Activated CD4-positive, alpha-beta memory T cell treated with anti-CD3 and anti-CD28 coated beads for 36 hours (primary cell): ENCODE data around the gene DNAJC6. TPM values are rescaled to one million over a fixed set of nuclear protein-coding genes. Genes with fewer than 3 reads are reported as not detected.
"Not testable (repeated sequence)": the region's sequence is repeated elsewhere in the genome, so short reads cannot be mapped to it uniquely, and the experiment has no call there.

ENCODE experiments used
- CTCF ChIA-PET: fragments of 350-600 bp; sonication (Branson Sonifier 250); formaldehyde crosslinking; loops from one replicate; lab custom pipeline; 2021; ENCODE audit warnings: antibody characterized with exemption, inconsistent platforms; lab: Charles Lee
- POLR2A ChIA-PET: fragments of 350-600 bp; sonication (Branson Sonifier 250); formaldehyde crosslinking; loops from one replicate; lab custom pipeline; 2021; ENCODE audit warnings: antibody characterized with exemption; lab: Charles Lee
- DNase-seq: peaks from one replicate; pipeline ENCODE4 v3.0.0-alpha.2; 2020
- H3K27ac Mint-ChIP-seq: one replicate; pipeline ENCODE4 v1.8.0; 2021; ENCODE audit warnings: mixed read lengths
- H3K27me3 Mint-ChIP-seq: one replicate; pipeline ENCODE4 v1.8.0; 2021; ENCODE audit warnings: mixed read lengths
- H3K36me3 Mint-ChIP-seq: one replicate; pipeline ENCODE4 v1.8.0; 2021; ENCODE audit warnings: mixed read lengths
- H3K4me1 Mint-ChIP-seq: one replicate; pipeline ENCODE4 v1.8.0; 2021; ENCODE audit warnings: low read depth, mixed read lengths
- H3K4me3 Mint-ChIP-seq: one replicate; pipeline ENCODE4 v1.8.0; 2021; ENCODE audit warnings: mild to moderate bottlenecking, mixed read lengths
- H3K9me3 Mint-ChIP-seq: one replicate; pipeline ENCODE4 v1.8.0; 2021; ENCODE audit warnings: mixed read lengths
- intact Hi-C: fragments of 100-400 bp; cut with micrococcal nuclease; formaldehyde crosslinking; loops from one replicate; pipeline ENCODE4 v1.15.1; 2023
- total RNA-seq, 2 experiments: library from RNA; stranded (reverse); gene quantifications; one replicate each; pipeline ENCODE4 v1.2.3, GENCODE V29; 2021

The DNAJC6 gene
- total RNA-seq, 2 experiments from 2014 or later: 3.2 to 3.9 TPM

GRCh38 chr1:65276197-65276939 is 33.0 kb upstream of the DNAJC6 start:
- H3K4me3 Mint-ChIP-seq: no peak overlapping the region
- intact Hi-C loops: no loop called here
- H3K9me3 Mint-ChIP-seq: no peaks in the 10 kb centered on the region
- H3K27me3 Mint-ChIP-seq: peaks cover 9% of the 10 kb centered on the region
- no peak for DNase-seq
- CTCF ChIA-PET: no interaction called here
- H3K36me3 Mint-ChIP-seq: no peaks in the 10 kb centered on the region
- POLR2A ChIA-PET: no interaction called here
- no peaks in the 10 kb centered on the region for H3K4me1 Mint-ChIP-seq
- no peak overlapping the region for H3K27ac Mint-ChIP-seq

- no peak for DNase-seq
- Mint-ChIP-seq H3K27me3 (peaks cover 9% of the 10 kb centered on the region), H3K36me3 (no peaks in the 10 kb centered on the region), H3K9me3 (no peaks in the 10 kb centered on the region), H3K4me3 (no peak overlapping the region), H3K27ac (no peak overlapping the region), H3K4me1 (no peaks in the 10 kb centered on the region)
- POLR2A ChIA-PET: no interaction called here
- intact Hi-C loops: no loop called here
- CTCF ChIA-PET: no interaction called here
Measured at GRCh38 chr1:65277605-65278347, 31.6 kb upstream of the DNAJC6 start.

- H3K27me3 Mint-ChIP-seq: peaks cover 9% of the 10 kb centered on the region
- POLR2A ChIA-PET: no interaction called here
- no peak overlapping the region for H3K27ac Mint-ChIP-seq
- H3K9me3 Mint-ChIP-seq: no peaks in the 10 kb centered on the region
- CTCF ChIA-PET: no interaction called here
- DNase-seq: no peak
- H3K36me3 Mint-ChIP-seq: no peaks in the 10 kb centered on the region
- intact Hi-C loops: no loop called here
- H3K4me3 Mint-ChIP-seq: no peak overlapping the region
- no peaks in the 10 kb centered on the region for H3K4me1 Mint-ChIP-seq
Measured at GRCh38 chr1:65278376-65279069, 30.8 kb upstream of the DNAJC6 start.

- Mint-ChIP-seq H3K27ac (no peak overlapping the region), H3K36me3 (no peaks in the 10 kb centered on the region), H3K27me3 (peaks cover 9% of the 10 kb centered on the region), H3K4me1 (no peaks in the 10 kb centered on the region), H3K9me3 (no peaks in the 10 kb centered on the region), H3K4me3 (no peak overlapping the region)
- POLR2A ChIA-PET: no interaction called here
- DNase-seq: no peak
- CTCF ChIA-PET: no interaction called here
- intact Hi-C loops: no loop called here
Measured at GRCh38 chr1:65279070-65279779, 30.1 kb upstream of the DNAJC6 start.

- POLR2A ChIA-PET: no interaction called here
- CTCF ChIA-PET: interaction anchor here (0.7 kb wide), 1 partner anchor 405 kb away, joined by 3 read pairs; no protein-coding TSS in a partner anchor
- Mint-ChIP-seq H3K27me3 (peaks cover 7% of the 10 kb centered on the region), H3K4me3 (no peak overlapping the region), H3K36me3 (no peaks in the 10 kb centered on the region), H3K4me1 (no peaks in the 10 kb centered on the region), H3K27ac (no peak overlapping the region), H3K9me3 (no peaks in the 10 kb centered on the region)
- DNase-seq: no peak
- intact Hi-C loops: no loop called here
Measured at GRCh38 chr1:65281846-65282245, 27.5 kb upstream of the DNAJC6 start.

- H3K4me3 Mint-ChIP-seq: no peak overlapping the region
- H3K27me3 Mint-ChIP-seq: no peaks in the 10 kb centered on the region
- H3K4me1 Mint-ChIP-seq: no peaks in the 10 kb centered on the region
- CTCF ChIA-PET: no interaction called here
- no peaks in the 10 kb centered on the region for H3K36me3 Mint-ChIP-seq
- H3K27ac Mint-ChIP-seq: no peak overlapping the region
- no peaks in the 10 kb centered on the region for H3K9me3 Mint-ChIP-seq
- intact Hi-C loops: no loop called here
- POLR2A ChIA-PET: no interaction called here
- no peak for DNase-seq
Measured at GRCh38 chr1:65284229-65284628, 25.1 kb upstream of the DNAJC6 start.

GRCh38 chr1:65289449-65289848 is 19.9 kb upstream of the DNAJC6 start:
- ChIA-PET POLR2A (no interaction called here), CTCF (no interaction called here)
- no peak for DNase-seq
- no peaks in the 10 kb centered on the region for H3K27me3 Mint-ChIP-seq
- intact Hi-C loops: no loop called here
- no peaks in the 10 kb centered on the region for H3K36me3 Mint-ChIP-seq
- H3K4me3 Mint-ChIP-seq: no peak overlapping the region
- H3K9me3 Mint-ChIP-seq: no peaks in the 10 kb centered on the region
- no peaks in the 10 kb centered on the region for H3K4me1 Mint-ChIP-seq
- H3K27ac Mint-ChIP-seq: no peak overlapping the region

- H3K9me3 Mint-ChIP-seq, H3K27me3 Mint-ChIP-seq, H3K27ac Mint-ChIP-seq, H3K4me3 Mint-ChIP-seq, POLR2A ChIA-PET, H3K4me1 Mint-ChIP-seq, DNase-seq, intact Hi-C loops, H3K36me3 Mint-ChIP-seq: not testable (repeated sequence)
- CTCF ChIA-PET: interaction anchor here (1.2 kb wide), 1 partner anchor 55 kb away, joined by 3 read pairs; no protein-coding TSS in a partner anchor
Measured at GRCh38 chr1:65291818-65292217, 17.5 kb upstream of the DNAJC6 start.

GRCh38 chr1:65292861-65293593 is 16.3 kb upstream of the DNAJC6 start:
- intact Hi-C loops: no loop called here
- no peaks in the 10 kb centered on the region for H3K36me3 Mint-ChIP-seq
- H3K4me1 Mint-ChIP-seq: no peaks in the 10 kb centered on the region
- CTCF ChIA-PET: no interaction called here
- no peak overlapping the region for H3K27ac Mint-ChIP-seq
- no peaks in the 10 kb centered on the region for H3K9me3 Mint-ChIP-seq
- DNase-seq: no peak
- POLR2A ChIA-PET: no interaction called here
- H3K27me3 Mint-ChIP-seq: no peaks in the 10 kb centered on the region
- H3K4me3 Mint-ChIP-seq: no peak overlapping the region

GRCh38 chr1:65297706-65298105 is 11.6 kb upstream of the DNAJC6 start:
- ChIA-PET CTCF (interaction anchor here (0.9 kb wide), 1 partner anchor 9 kb away, joined by 3 read pairs; no protein-coding TSS in a partner anchor), POLR2A (no interaction called here)
- H3K9me3 Mint-ChIP-seq: no peaks in the 10 kb centered on the region

GRCh38 chr1:65299328-65299727 is 10.0 kb upstream of the DNAJC6 start:
- no peaks in the 10 kb centered on the region for H3K9me3 Mint-ChIP-seq
- H3K4me3 Mint-ChIP-seq: no peak overlapping the region
- H3K4me1 Mint-ChIP-seq: no peaks in the 10 kb centered on the region
- no peaks in the 10 kb centered on the region for H3K27me3 Mint-ChIP-seq
- no peak overlapping the region for H3K27ac Mint-ChIP-seq
- no peak for DNase-seq
- H3K36me3 Mint-ChIP-seq: no peaks in the 10 kb centered on the region
- POLR2A ChIA-PET: no interaction called here
- intact Hi-C loops: no loop called here
- CTCF ChIA-PET: no interaction called here

More at GRCh38 chr1:65297706-65298105, 11.6 kb upstream of the DNAJC6 start:
- DNase-seq: no peak
- H3K27me3 Mint-ChIP-seq: no peaks in the 10 kb centered on the region
- H3K4me1 Mint-ChIP-seq: no peaks in the 10 kb centered on the region
- intact Hi-C loops: no loop called here
- H3K4me3 Mint-ChIP-seq: no peak overlapping the region
- H3K27ac Mint-ChIP-seq: no peak overlapping the region
- no peaks in the 10 kb centered on the region for H3K36me3 Mint-ChIP-seq
